ENCODE measurements around the gene TNKS1BP1.
"Not testable (repeated sequence)": the region's sequence is repeated elsewhere in the genome, so short reads cannot be mapped to it uniquely, and the experiment has no call there.

TNKS1BP1 gene

GRCh38 chr11:57312511-57313021 lies 12.2 kb downstream of the TNKS1BP1 start:
- no peak for DNase-seq (ENCODE audit: low read depth, low spot score)

DNA sequence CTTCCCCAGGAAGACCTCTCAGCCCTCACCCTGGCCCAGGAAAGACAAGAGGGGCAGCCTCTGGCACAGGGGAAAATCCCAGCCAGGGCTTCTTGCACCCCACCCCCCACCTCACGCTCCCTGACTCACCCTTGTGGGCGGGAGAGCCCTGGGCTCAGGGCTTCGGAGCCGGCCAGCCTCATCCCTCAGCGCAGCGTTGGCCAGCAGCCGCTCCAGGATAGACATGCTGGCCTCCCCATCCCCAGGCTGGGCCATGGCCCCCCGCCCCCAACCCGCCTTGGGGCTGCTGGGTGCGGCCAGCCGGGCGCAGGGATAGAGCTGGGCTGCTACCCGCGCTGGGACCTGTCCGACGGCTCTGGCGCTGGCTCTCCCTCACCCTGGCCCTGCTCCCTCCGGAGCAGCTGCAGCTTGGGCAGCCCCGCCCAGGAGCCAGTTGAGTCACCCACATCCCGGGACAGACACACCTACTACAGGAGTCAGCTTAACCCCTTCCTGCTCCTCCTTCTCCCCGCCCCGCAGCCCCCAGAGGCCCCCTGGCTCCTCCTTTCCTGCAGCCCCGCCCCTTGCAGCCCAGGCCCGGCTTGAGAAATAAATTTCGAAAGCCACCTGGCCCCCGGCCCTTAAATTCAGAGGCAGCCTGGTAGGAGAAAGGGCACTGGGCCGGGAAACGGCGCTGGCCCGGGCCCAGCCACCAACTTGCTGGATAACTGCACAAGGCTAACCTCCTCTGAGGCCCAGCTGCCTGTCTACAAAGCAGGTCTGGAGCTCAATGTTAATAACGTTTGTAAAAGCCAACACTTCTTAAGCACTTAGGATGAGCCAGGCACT lies 13.4 kb downstream of the TNKS1BP1 start:
- peak; percentile 22 for DNase-seq (ENCODE audit: low read depth, low spot score)

GRCh38 chr11:57310630-57311086 lies 14.1 kb downstream of the TNKS1BP1 start:
- no peak for DNase-seq (ENCODE audit: low read depth, low spot score)

DNA sequence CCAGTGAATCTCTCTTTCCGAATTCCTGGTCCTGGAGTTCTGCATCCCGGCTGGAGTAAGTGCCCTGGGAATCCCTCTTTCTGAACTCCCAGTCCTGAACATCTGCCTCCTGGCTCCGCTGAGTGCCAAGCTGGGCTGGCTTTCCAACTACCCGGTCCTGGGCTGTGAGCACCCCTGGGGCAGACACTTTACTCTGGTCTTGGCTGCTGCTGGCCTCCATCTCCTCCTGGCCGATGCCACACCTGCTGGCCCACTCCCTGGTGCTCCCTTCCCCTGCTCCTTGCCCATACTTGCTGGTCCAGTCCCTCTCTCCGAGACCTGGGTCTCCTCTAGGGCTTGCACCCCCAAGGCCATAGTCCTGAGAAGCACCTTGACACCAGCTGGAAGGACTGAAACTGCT lies 14.7 kb downstream of the TNKS1BP1 start:
- no peak for DNase-seq (ENCODE audit: low read depth, low spot score)

DNA sequence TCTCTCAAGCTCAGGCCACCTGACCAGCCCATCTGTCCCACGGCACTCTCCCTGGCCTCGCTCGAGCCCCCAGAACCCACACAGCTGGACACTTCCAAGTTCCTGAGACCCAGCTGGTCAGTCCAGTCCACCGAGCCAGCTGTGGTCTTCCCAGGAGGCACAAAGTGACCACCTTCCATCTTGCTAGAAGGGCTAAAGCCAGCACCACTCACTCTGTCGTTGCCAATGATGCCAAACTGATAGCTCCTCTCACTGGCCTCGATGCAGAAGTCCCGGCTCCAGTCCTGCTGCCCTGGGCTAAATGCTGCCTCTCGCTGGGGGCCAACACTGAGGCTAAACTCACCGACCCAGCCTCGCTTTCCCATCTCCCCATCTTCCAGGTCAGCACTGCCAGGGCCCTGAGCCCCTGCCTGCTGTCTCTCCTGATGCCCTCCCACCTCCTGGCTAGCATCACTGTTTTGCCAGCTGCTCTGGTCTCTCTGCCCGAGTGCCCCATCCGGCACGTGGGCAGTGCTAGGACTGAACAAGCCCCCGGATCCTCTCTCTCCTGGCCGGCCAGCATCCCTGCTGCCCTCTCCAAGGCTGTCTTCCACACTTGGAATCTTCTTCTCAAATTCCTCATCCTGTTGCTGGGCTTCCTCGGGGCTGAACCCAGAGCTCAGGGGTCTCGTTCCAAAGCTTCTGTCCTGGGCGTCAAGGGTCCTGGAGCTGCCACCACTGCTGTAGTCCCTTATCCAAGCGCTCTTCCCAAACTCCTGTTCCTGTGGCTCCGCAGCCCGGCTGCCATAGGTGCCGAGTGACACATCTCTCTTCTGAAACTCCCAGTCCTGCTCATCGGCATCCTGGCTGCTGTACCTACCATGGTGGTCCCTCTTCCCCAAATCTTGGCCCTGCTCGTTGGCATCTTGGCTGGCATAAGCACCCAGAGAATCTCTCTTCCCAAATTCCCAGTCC lies 15.4 kb downstream of the TNKS1BP1 start:
- DNase-seq (ENCODE audit: low read depth, low spot score): no peak

DNA sequence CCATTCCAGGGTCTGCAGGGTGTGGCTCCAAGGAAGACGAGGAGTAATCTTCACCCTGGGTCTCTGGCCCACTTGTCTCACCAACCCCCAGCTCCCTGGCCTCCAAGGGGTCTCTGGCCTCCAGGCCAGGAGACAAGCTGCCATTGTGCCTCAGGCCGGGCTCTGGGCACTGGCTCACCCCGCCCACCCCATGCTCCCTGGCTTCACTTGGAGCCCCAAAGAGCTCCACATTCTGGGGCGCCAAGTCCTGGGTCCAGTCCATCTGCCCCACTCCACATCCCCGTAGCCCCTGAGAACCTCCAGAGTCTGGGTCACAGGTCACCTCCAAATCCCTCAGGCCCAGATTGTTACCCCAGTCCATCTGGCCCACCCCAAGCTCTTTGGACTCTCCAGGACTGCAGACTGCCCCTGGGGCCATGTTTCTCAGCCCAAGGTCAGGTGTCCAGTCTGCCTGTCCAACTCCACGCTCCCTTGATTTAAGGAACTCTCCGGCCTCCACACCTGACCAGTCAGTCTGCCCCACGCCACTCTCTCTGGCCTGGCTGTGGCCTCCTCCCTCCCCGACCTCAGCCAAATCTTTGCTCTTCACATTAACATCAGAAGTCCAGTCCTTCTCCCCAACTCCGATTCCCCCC lies 16.2 kb downstream of the TNKS1BP1 start:
- DNase-seq (ENCODE audit: low read depth, low spot score): no peak

DNA sequence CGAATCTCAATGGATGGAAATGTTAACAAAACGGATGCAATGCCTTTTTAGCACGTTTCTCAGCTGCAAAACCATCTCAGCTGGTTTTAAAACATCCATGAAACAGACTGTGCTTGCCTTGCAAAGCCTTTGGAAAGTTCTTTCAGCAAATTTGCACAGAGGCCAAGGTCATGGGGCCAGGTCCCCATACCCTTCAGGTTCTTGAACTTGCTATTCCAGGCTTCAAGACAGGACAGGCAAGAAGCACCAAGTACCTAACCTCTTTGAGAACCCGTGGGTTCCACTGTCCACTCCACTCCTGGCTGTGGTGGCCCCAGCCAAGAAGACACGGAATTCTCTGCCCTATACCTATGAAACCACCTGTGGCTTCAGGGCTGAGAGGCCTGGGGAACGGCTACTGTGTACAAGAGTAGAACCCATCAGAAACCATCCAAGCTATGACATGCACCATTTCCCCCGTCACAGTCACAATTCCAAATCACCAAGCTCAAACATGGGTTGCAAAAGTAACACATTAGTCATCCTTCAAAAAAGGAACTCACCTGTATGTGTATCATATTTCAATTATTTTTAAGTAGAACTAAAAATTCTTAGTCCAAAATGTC lies 17.0 kb downstream of the TNKS1BP1 start:
- DNase-seq (ENCODE audit: low read depth, low spot score): no peak

DNA sequence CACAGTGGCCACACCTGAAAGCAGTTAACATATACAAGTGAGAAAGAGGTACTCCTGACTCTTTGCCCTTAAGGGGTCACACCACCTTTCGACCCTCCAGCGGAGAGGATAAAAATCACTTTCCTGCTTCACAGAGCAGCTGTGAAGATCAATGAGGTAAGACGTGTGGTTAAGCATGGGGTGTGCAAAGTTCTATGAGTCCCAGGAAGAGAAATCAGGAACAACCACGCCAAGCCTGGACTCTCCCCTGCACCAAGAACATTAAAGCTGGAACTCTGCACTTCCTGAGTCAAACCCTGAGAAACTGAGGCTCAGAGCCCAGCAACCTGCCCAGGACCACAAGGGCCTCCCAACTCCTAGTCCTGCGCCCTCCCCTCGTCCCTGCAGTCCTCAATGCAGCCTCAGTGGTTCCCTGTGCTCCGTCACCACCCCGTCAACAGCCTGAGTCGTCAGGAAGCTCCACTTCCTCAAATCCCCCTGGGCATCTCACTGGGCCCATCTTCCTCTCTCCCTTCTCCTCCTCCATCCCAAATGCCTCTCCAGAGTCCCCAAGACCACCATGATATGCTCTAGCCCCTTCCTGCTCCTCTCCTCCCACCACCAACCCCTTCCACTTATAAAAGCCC lies 17.7 kb downstream of the TNKS1BP1 start:
- DNase-seq (ENCODE audit: low read depth, low spot score): no peak

GRCh38 chr11:57306161-57306876 lies 18.4 kb downstream of the TNKS1BP1 start:
- DNase-seq (ENCODE audit: low read depth, low spot score): no peak

- DNase-seq (ENCODE audit: low read depth, low spot score): no peak
These were observed 19.2 kb downstream of the TNKS1BP1 start for GRCh38 chr11:57305523-57305922.

DNA sequence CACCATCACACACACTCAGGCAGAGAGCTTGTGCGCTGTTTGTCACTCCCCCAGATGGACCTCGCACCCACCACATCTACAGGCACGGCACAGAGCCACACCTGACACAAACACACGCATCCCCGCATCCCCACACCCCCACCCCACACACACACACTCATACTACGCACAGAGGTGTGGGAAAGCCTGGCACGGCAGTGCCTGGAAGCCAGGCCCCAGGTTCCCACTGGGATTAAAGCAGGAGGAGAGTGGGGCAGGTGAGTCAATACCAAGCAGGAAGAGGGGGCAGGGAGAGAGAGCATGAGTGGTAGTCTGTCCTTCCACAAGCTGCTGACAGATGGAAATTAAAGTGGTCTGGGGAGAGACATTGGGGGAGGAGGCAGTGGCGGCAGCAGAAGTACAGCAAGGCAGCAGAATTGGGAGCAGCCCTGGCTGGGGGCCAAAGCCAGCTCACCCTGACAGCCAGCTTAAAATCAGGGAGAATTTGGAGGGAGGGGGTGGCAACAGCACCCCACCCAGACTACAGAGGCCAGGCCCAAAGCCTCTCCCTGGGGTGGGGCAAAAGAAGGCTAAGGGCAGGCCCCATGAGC lies 20.7 kb downstream of the TNKS1BP1 start:
- no peak for DNase-seq (ENCODE audit: low read depth, low spot score)

DNA sequence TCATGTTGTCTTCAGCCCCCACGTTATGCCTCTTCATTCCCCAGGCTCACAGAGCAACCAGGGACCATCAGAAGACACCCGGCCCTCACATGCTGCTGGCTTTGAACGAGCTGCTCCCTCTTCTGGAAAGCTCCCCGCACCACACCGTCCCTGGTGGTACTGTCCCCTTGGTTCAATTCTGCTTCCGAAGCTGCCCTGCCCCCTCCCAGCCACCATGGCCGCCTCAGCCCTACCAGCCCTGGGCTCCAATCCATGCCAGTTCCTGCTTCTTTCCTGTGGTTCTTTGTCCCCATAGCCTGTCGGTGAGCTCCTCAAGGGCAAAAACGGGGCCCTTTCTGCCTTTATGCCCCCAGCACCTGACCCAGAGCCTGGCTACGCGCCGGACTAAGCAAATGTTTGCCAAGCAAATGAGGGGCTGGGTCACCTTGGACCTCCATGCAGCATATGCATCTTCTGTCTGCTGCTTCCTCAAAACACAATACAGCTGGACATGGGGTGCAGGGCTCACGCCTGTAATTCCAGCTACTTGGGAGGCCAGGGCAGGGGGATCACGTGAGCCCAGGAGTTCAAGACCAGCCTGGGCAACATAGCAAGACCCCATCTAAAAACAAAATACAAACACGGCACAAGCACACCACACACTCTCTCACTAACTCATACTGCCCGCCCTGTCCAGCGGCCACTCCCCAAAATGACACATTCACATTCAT lies 21.3 kb downstream of the TNKS1BP1 start:
- no peak for DNase-seq (ENCODE audit: low read depth, low spot score)

- no peak for DNase-seq (ENCODE audit: low read depth, low spot score)
These were observed 22.3 kb downstream of the TNKS1BP1 start for GRCh38 chr11:57302489-57302888.

GRCh38 chr11:57301711-57302423 lies 22.9 kb downstream of the TNKS1BP1 start:
- no peak for DNase-seq (ENCODE audit: low read depth, low spot score)

DNA sequence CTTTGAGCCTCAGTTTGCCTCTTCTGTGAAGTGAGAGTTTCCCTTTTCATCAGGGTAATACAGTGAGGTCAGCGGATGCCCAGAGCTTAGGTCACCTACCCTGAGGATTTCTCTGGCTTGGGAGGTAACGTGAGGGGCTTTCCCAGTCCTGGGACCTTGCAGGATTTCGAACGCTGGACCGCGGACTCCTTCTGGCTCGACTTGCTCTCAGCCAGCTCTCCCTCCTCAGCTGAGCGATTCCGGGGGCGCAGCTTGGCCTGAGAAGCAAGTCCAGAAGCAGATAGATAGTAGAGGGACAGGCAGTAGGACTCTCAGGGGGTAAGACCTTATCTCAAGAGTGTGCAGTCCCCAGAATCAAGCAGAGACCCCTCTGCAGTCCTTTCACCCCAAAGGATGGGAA lies 24.0 kb downstream of the TNKS1BP1 start:
- no peak for DNase-seq (ENCODE audit: low read depth, low spot score)

DNA sequence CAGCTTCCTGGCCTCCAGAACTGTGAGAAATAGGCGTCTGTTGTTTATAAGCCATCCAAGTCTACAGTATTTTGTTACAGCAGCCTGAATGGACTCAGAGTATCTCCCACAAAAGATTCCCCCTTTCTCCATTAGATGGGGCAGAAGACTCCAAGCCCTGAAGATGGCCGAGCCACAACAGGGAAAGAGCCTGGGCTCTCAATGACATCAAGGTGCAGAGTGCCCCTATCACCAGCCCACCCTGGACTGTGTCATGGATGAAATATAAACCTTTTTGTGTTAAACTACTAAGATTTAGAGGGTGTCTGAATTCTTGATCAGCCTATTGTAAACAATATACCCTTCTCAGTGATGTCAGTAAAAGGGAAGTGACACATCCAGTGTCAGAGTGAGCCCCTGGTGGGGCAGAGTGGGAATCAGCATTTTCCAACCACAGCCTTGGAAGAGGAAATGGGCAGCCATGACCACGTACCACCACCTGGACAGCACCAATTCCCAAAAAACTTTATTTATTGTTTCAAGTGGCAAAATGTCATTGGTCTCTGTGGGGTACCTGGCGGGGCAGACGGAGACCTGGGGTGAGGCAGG lies 25.5 kb downstream of the TNKS1BP1 start:
- DNase-seq (ENCODE audit: low read depth, low spot score): no peak

DNA sequence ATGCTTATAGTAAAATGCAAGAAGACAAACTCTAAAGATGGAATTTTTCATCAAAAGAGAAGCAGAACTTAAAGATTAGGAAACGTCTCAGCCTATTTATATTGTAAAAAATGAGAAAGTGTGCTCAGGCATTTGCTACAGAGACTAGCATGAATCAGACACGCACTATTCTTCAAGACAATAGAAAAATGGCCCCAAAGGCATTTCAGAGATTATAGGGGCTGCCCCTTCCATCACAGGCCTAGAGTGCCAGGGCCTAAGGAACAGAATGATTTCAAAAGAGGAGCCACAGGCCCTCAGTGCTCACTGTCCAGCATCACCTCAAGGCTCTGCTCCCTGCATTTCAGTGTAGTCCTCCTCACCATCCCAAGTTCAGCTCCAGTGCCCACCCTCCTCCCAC lies 27.5 kb downstream of the TNKS1BP1 start:
- no peak for DNase-seq (ENCODE audit: low read depth, low spot score)

GRCh38 chr11:57296205-57296604 lies 28.5 kb downstream of the TNKS1BP1 start:
- not testable (repeated sequence) for DNase-seq (ENCODE audit: low read depth, low spot score)

Measured in activated naive CD8-positive, alpha-beta T cell treated with anti-CD3 and anti-CD28 coated beads, Interleukin-2, amount 50 U/mL, for 16 hours (primary cell).